Measurements from ENCODE around the gene PRKAG2.
A peak's percentile ranks its signal among the peaks of the same experiment; 100 is the strongest.

Gene PRKAG2

DNA sequence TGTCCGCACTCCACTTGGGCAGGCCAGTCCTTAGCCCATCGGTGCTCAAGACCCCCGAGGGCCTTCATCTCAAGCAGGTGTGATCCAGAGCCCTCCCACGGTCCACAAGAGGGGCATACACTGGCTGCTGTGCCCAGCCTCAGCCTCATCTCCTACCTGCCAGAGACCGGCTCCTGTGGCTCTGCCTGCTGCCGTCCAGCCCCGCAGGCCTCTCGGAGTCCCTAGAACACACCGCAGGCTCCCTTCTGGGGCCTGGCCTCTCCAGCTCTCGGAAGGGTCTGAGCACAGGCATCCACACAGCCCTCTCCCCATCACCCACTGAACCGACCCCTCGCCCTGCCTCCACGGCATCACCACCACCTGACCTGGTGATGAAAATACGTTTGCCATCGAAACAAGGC, 147.4 kb downstream of the PRKAG2 start:
- H3K4me3 ChIP-seq (ENCODE audit: low read depth, low read length) = no peak overlapping the region
- no peak overlapping the region for H3K4ac ChIP-seq (ENCODE audit: low read depth, low read length)
- no peak overlapping the region for H2BK120ac ChIP-seq (ENCODE audit: insufficient read depth, low read length, poor library complexity)
- H2BK5ac ChIP-seq (ENCODE audit: low read depth, low read length, poor library complexity) = no peak overlapping the region
- peaks cover 15% of the 10 kb centered on the region for H3K79me1 ChIP-seq (ENCODE audit: low read length)
- H3K14ac ChIP-seq (ENCODE audit: low read length) = no peak overlapping the region
- no peak overlapping the region for H2AFZ ChIP-seq (ENCODE audit: insufficient read depth, low read length, poor library complexity)
- no peak overlapping the region for H4K12ac ChIP-seq (ENCODE audit: low read depth, low read length)
- peak overlapping the region; percentile 71 for H2AK5ac ChIP-seq (ENCODE audit: low read length)
- peak overlapping the region; percentile 70 for H2BK12ac ChIP-seq (ENCODE audit: low read length)
- H3K9ac ChIP-seq (ENCODE audit: low read length) = no peak overlapping the region
- no peaks in the 10 kb centered on the region for H3K27me3 ChIP-seq (ENCODE audit: insufficient read depth, low read length)
- DNase-seq = no peak
- WGBS (ENCODE audit: extremely low coverage, insufficient coverage, insufficient read length) = no CpG with 5 or more reads among the region's 15 CpGs
- H4K8ac ChIP-seq (ENCODE audit: low read depth, low read length) = no peak overlapping the region
- H3K27ac ChIP-seq (ENCODE audit: low read depth, low read length) = no peak overlapping the region
- no peaks in the 10 kb centered on the region for H3K9me3 ChIP-seq (ENCODE audit: insufficient read depth, low read depth, low read length)
- H3K36me3 ChIP-seq (ENCODE audit: control insufficient read depth in 1 of 2, insufficient read depth in 2 of 2, low read length in 2 of 2) = no peaks in the 10 kb centered on the region
- peaks cover 3% of the 10 kb centered on the region for H3K79me2 ChIP-seq (ENCODE audit: control insufficient read depth, insufficient read depth, low read length, poor library complexity)
- H3K18ac ChIP-seq (ENCODE audit: low read length) = no peak overlapping the region
- H3K23ac ChIP-seq (ENCODE audit: low read length) = no peak overlapping the region
- H3K4me1 ChIP-seq (ENCODE audit: control insufficient read depth in 1 of 2, insufficient read depth in 2 of 2, low read length in 2 of 2) = peaks cover 10 to 23% of the 10 kb centered on the region in 2 experiments
- H3K4me2 ChIP-seq (ENCODE audit: low read length) = no peak overlapping the region
- H4K91ac ChIP-seq (ENCODE audit: low read depth, low read length) = no peak overlapping the region

- no peak overlapping the region for H3K27ac ChIP-seq (ENCODE audit: low read depth, low read length)
- no peak overlapping the region for H3K4me2 ChIP-seq (ENCODE audit: low read length)
- peak overlapping the region; percentile 89 for H2AK5ac ChIP-seq (ENCODE audit: low read length)
- peak overlapping the region; percentile 32 for H4K8ac ChIP-seq (ENCODE audit: low read depth, low read length)
- no peak for DNase-seq
- H3K4ac ChIP-seq (ENCODE audit: low read depth, low read length) = peak overlapping the region; percentile 25
- H3K9me3 ChIP-seq (ENCODE audit: insufficient read depth, low read depth, low read length) = no peaks in the 10 kb centered on the region
- peak overlapping the region; percentile 47 for H2BK120ac ChIP-seq (ENCODE audit: insufficient read depth, low read length, poor library complexity)
- peak overlapping the region; percentile 97 for H2BK12ac ChIP-seq (ENCODE audit: low read length)
- H2BK5ac ChIP-seq (ENCODE audit: low read depth, low read length, poor library complexity) = no peak overlapping the region
- H2AFZ ChIP-seq (ENCODE audit: insufficient read depth, low read length, poor library complexity) = no peak overlapping the region
- H4K91ac ChIP-seq (ENCODE audit: low read depth, low read length) = peak overlapping the region; percentile 91
- peaks cover 15% of the 10 kb centered on the region for H3K79me1 ChIP-seq (ENCODE audit: low read length)
- peak overlapping the region; percentile 3 for H3K14ac ChIP-seq (ENCODE audit: low read length)
- no peak overlapping the region for H3K18ac ChIP-seq (ENCODE audit: low read length)
- no peaks in the 10 kb centered on the region for H3K36me3 ChIP-seq (ENCODE audit: control insufficient read depth in 1 of 2, insufficient read depth in 2 of 2, low read length in 2 of 2)
- H3K9ac ChIP-seq (ENCODE audit: low read length) = no peak overlapping the region
- WGBS (ENCODE audit: extremely low coverage, insufficient coverage, insufficient read length) = no CpG with 5 or more reads among the region's 14 CpGs
- no peak overlapping the region for H3K23ac ChIP-seq (ENCODE audit: low read length)
- H4K12ac ChIP-seq (ENCODE audit: low read depth, low read length) = no peak overlapping the region
- H3K4me3 ChIP-seq (ENCODE audit: low read depth, low read length) = no peak overlapping the region
- H3K27me3 ChIP-seq (ENCODE audit: insufficient read depth, low read length) = no peaks in the 10 kb centered on the region
- peaks cover 3% of the 10 kb centered on the region for H3K79me2 ChIP-seq (ENCODE audit: control insufficient read depth, insufficient read depth, low read length, poor library complexity)
- peaks cover 10 to 21% of the 10 kb centered on the region in 2 experiments for H3K4me1 ChIP-seq (ENCODE audit: control insufficient read depth in 1 of 2, insufficient read depth in 2 of 2, low read length in 2 of 2)
Measured at GRCh38 chr7:151728746-151729145, 148.2 kb downstream of the PRKAG2 start.

DNA sequence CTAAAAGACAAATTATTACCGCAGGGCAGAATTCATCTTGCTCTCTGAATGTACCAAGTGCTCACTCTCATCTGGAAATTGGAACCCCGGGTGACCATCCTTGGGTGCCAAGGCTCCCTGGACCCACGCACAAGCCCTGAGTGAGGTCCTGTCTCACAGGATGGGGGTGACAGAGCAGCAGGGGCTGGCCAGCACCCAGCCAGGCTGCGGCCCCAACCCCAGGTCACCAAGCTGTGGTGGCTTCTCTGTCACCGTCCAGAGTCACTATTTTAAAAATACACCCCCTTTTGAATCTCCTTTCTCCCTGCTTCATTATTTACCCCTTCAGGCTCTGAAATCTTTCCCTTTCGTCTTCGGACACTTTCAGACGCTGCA, 148.6 kb downstream of the PRKAG2 start:
- H3K4me3 ChIP-seq (ENCODE audit: low read depth, low read length) = no peak overlapping the region
- H4K91ac ChIP-seq (ENCODE audit: low read depth, low read length) = peak overlapping the region; percentile 91
- no peaks in the 10 kb centered on the region for H3K36me3 ChIP-seq (ENCODE audit: control insufficient read depth in 1 of 2, insufficient read depth in 2 of 2, low read length in 2 of 2)
- no peak overlapping the region for H4K12ac ChIP-seq (ENCODE audit: low read depth, low read length)
- H3K79me1 ChIP-seq (ENCODE audit: low read length) = peaks cover 15% of the 10 kb centered on the region
- H3K14ac ChIP-seq (ENCODE audit: low read length) = peak overlapping the region; percentile 69
- no peak overlapping the region for H2AFZ ChIP-seq (ENCODE audit: insufficient read depth, low read length, poor library complexity)
- H2AK5ac ChIP-seq (ENCODE audit: low read length) = peak overlapping the region; percentile 85
- WGBS (ENCODE audit: extremely low coverage, insufficient coverage, insufficient read length) = no CpG with 5 or more reads among the region's 8 CpGs
- no peaks in the 10 kb centered on the region for H3K9me3 ChIP-seq (ENCODE audit: insufficient read depth, low read depth, low read length)
- no peak overlapping the region for H3K23ac ChIP-seq (ENCODE audit: low read length)
- H2BK12ac ChIP-seq (ENCODE audit: low read length) = peak overlapping the region; percentile 97
- H3K4ac ChIP-seq (ENCODE audit: low read depth, low read length) = no peak overlapping the region
- peaks cover 3% of the 10 kb centered on the region for H3K79me2 ChIP-seq (ENCODE audit: control insufficient read depth, insufficient read depth, low read length, poor library complexity)
- no peak overlapping the region for H3K4me2 ChIP-seq (ENCODE audit: low read length)
- H3K27ac ChIP-seq (ENCODE audit: low read depth, low read length) = peak overlapping the region; percentile 28
- H4K8ac ChIP-seq (ENCODE audit: low read depth, low read length) = peak overlapping the region; percentile 49
- peak overlapping the region; percentile 80 for H3K18ac ChIP-seq (ENCODE audit: low read length)
- no peak overlapping the region for H3K9ac ChIP-seq (ENCODE audit: low read length)
- H2BK5ac ChIP-seq (ENCODE audit: low read depth, low read length, poor library complexity) = no peak overlapping the region
- DNase-seq = no peak
- peak overlapping the region; percentile 81 for H2BK120ac ChIP-seq (ENCODE audit: insufficient read depth, low read length, poor library complexity)
- peaks cover 10 to 21% of the 10 kb centered on the region in 2 experiments for H3K4me1 ChIP-seq (ENCODE audit: control insufficient read depth in 1 of 2, insufficient read depth in 2 of 2, low read length in 2 of 2)
- no peaks in the 10 kb centered on the region for H3K27me3 ChIP-seq (ENCODE audit: insufficient read depth, low read length)

GRCh38 chr7:151727579-151728285, 149.2 kb downstream of the PRKAG2 start:
- Histone ChIP-seq H3K4me3 (ENCODE audit: low read depth, low read length) (no peak overlapping the region), H3K4me2 (ENCODE audit: low read length) (peak overlapping the region; percentile 42), H3K4ac (ENCODE audit: low read depth, low read length) (peak overlapping the region; percentile 44), H2BK120ac (ENCODE audit: insufficient read depth, low read length, poor library complexity) (peak overlapping the region; percentile 87), H3K23ac (ENCODE audit: low read length) (no peak overlapping the region), H2BK12ac (ENCODE audit: low read length) (peak overlapping the region; percentile 96), H4K12ac (ENCODE audit: low read depth, low read length) (peak overlapping the region; percentile 73), H4K91ac (ENCODE audit: low read depth, low read length) (peak overlapping the region; percentile 88), H3K27me3 (ENCODE audit: insufficient read depth, low read length) (no peaks in the 10 kb centered on the region), H4K8ac (ENCODE audit: low read depth, low read length) (peak overlapping the region; percentile 85), H3K9ac (ENCODE audit: low read length) (no peak overlapping the region), H2BK5ac (ENCODE audit: low read depth, low read length, poor library complexity) (peak overlapping the region; percentile 28), H3K9me3 (ENCODE audit: insufficient read depth, low read depth, low read length) (no peaks in the 10 kb centered on the region), H3K14ac (ENCODE audit: low read length) (peak overlapping the region; percentile 95), H3K27ac (ENCODE audit: low read depth, low read length) (peak overlapping the region; percentile 73), H3K18ac (ENCODE audit: low read length) (peak overlapping the region; percentile 78), H3K36me3 (ENCODE audit: control insufficient read depth in 1 of 2, insufficient read depth in 2 of 2, low read length in 2 of 2) (no peaks in the 10 kb centered on the region), H3K79me1 (ENCODE audit: low read length) (peaks cover 15% of the 10 kb centered on the region), H2AK5ac (ENCODE audit: low read length) (peak overlapping the region; percentile 95), H2AFZ (ENCODE audit: insufficient read depth, low read length, poor library complexity) (peak overlapping the region; percentile 46), H3K4me1 (ENCODE audit: control insufficient read depth in 1 of 2, insufficient read depth in 2 of 2, low read length in 2 of 2) (peaks cover 10 to 21% of the 10 kb centered on the region in 2 experiments), H3K79me2 (ENCODE audit: control insufficient read depth, insufficient read depth, low read length, poor library complexity) (peaks cover 3% of the 10 kb centered on the region)
- WGBS (ENCODE audit: extremely low coverage, insufficient coverage, insufficient read length) = no CpG with 5 or more reads among the region's 18 CpGs
- DNase-seq = peak; percentile 97 to 98

Data from trophoblast cell (in vitro differentiated cells and primary cell).